Upper lobe of left lung (tissue), 4 donors: ENCODE results near the gene STEAP3.

Experiments
- CTCF ChIP-seq, 6 experiments: fragments of 450-650 bp in 4 of 6; fragments of 200-600 bp in 2 of 6; sonication (generic) in 2 of 6; IDR thresholded peaks; one replicate each; pipeline ENCODE4 v1.5.1; 2016 to 2019; ENCODE audit warnings: antibody characterized with exemption in 6 of 6
- EP300 ChIP-seq, 4 donors: sonication (generic); formaldehyde crosslinking; IDR thresholded peaks; one replicate each; pipeline ENCODE4 v1.5.1; 2017; ENCODE audit warnings: antibody characterized with exemption in 4 of 4, control low read depth in 2 of 4
- POLR2A ChIP-seq, 4 donors: fragments of 450-650 bp; IDR thresholded peaks; one replicate each; pipeline ENCODE4 v1.5.1; 2016 to 2017; ENCODE audit warnings: antibody characterized with exemption in 4 of 4, mild to moderate bottlenecking in 2 of 4
- POLR2AphosphoS5 ChIP-seq, 2 donors: sonication (generic); formaldehyde crosslinking; IDR thresholded peaks; one replicate each; pipeline ENCODE4 v1.5.1; 2017; ENCODE audit warnings: antibody characterized with exemption in 2 of 2

GRCh38 chr2:119260646-119261492 is 37.2 kb downstream of the STEAP3 start:
- TF ChIP-seq CTCF (IDR thresholded peaks at IDR 0.05) = no peak
- no peak for TF ChIP-seq POLR2AphosphoS5 (IDR thresholded peaks at IDR 0.05)
- no peak for TF ChIP-seq POLR2A (IDR thresholded peaks at IDR 0.05)
- TF ChIP-seq EP300 (IDR thresholded peaks at IDR 0.05) = no peak
